DMS114 treated with DMSO at 0.1 percent for 48 hours (cell line): ENCODE measurements around the gene COA3.

ENCODE experiments used
- DNase-seq: peaks from one replicate; lab custom pipeline; 2025; ENCODE audit not compliant: unreplicated experiment; lab: John Stamatoyannopoulos, UW

Gene COA3

GRCh38 chr17:42754782-42755181 lies 43.7 kb downstream of the COA3 start:
- no peak for DNase-seq

- DNase-seq: no peak
Observed at GRCh38 chr17:42751628-42752027, 46.9 kb downstream of the COA3 start.

GRCh38 chr17:42750739-42751344 lies 47.7 kb downstream of the COA3 start:
- DNase-seq: no peak

- no peak for DNase-seq
Observed at GRCh38 chr17:42748908-42749798, 49.4 kb downstream of the COA3 start.

- DNase-seq: no peak
Observed at GRCh38 chr17:42748202-42748907, 50.1 kb downstream of the COA3 start.
